ENCODE measurements around the gene MCMBP.
"Not testable (repeated sequence)": the region's sequence is repeated elsewhere in the genome, so short reads cannot be mapped to it uniquely, and the experiment has no call there.

MCMBP gene

GRCh38 chr10:119806334-119807130 is 66.1 kb downstream of the MCMBP start:
- Histone ChIP-seq H3K36me3 (ENCODE audit: insufficient read depth, low read length) (peaks cover 8% of the 10 kb centered on the region), H3K4me3 (ENCODE audit: low read length) (no peak overlapping the region), H3K27ac (ENCODE audit: low read depth, low read length) (no peak overlapping the region), H3K27me3 (ENCODE audit: insufficient read depth, low read length) (no peaks in the 10 kb centered on the region), H3K4me1 (ENCODE audit: insufficient read depth, low read length) (no peaks in the 10 kb centered on the region), H3K9me3 (ENCODE audit: insufficient read depth, low read depth, low read length) (no peaks in the 10 kb centered on the region), H3K9ac (ENCODE audit: low read depth, low read length) (no peak overlapping the region)
- WGBS, result 92% methylated on average over 11 of the region's 11 CpGs

DNA sequence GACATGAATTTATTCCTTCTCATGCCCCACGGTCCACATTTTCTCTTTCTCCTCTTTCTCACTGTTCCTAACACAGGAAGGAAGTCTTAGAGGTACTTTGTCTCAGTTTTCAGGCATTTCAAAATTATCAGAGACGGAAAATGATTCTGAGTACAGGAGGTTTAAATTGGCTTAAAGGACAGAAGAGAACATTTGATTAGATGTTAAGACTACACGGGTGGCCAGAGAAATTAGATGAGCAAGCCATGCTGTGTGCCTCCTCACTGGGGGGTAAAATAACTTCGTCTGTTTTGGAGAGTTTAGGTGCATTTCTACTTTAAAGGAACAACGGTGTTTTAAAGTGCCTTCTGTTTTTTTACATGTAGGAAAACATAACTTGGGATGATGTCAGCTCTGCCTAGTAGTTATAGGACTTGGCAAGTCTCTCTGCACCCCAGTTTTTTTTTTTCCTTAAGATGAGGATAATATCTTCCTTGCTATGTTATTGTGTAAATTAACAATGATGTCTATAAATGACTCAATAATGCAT is 66.9 kb downstream of the MCMBP start:
- H3K27ac ChIP-seq (ENCODE audit: low read depth, low read length), result no peak overlapping the region
- 90% methylated on average over 5 of the region's 5 CpGs for WGBS
- no peak overlapping the region for H3K4me3 ChIP-seq (ENCODE audit: low read length)
- H3K36me3 ChIP-seq (ENCODE audit: insufficient read depth, low read length), result peaks cover 5% of the 10 kb centered on the region; the same call in 1 of the 2 replicates
- H3K9me3 ChIP-seq (ENCODE audit: insufficient read depth, low read depth, low read length), result no peaks in the 10 kb centered on the region
- no peaks in the 10 kb centered on the region for H3K4me1 ChIP-seq (ENCODE audit: insufficient read depth, low read length)
- H3K27me3 ChIP-seq (ENCODE audit: insufficient read depth, low read length), result no peaks in the 10 kb centered on the region
- no peak overlapping the region for H3K9ac ChIP-seq (ENCODE audit: low read depth, low read length)

GRCh38 chr10:119803264-119803663 is 69.4 kb downstream of the MCMBP start:
- WGBS, result 100% methylated on average over 1 of the region's 1 CpG
- Histone ChIP-seq H3K9ac (ENCODE audit: low read depth, low read length) (no peak overlapping the region), H3K4me3 (ENCODE audit: low read length) (no peak overlapping the region), H3K4me1 (ENCODE audit: insufficient read depth, low read length) (no peaks in the 10 kb centered on the region), H3K9me3 (ENCODE audit: insufficient read depth, low read depth, low read length) (no peaks in the 10 kb centered on the region), H3K27ac (ENCODE audit: low read depth, low read length) (no peak overlapping the region), H3K36me3 (ENCODE audit: insufficient read depth, low read length) (peaks cover 5% of the 10 kb centered on the region; the same call in 1 of the 2 replicates), H3K27me3 (ENCODE audit: insufficient read depth, low read length) (no peaks in the 10 kb centered on the region)

GRCh38 chr10:119801998-119802538 is 70.6 kb downstream of the MCMBP start:
- Histone ChIP-seq H3K36me3 (ENCODE audit: insufficient read depth, low read length) (peaks cover 10% of the 10 kb centered on the region), H3K9me3 (ENCODE audit: insufficient read depth, low read depth, low read length) (no peaks in the 10 kb centered on the region), H3K27me3 (ENCODE audit: insufficient read depth, low read length) (no peaks in the 10 kb centered on the region), H3K27ac (ENCODE audit: low read depth, low read length) (no peak overlapping the region), H3K4me3 (ENCODE audit: low read length) (no peak overlapping the region), H3K4me1 (ENCODE audit: insufficient read depth, low read length) (no peaks in the 10 kb centered on the region), H3K9ac (ENCODE audit: low read depth, low read length) (no peak overlapping the region)
- 93% methylated on average over 6 of the region's 6 CpGs for WGBS

GRCh38 chr10:119801176-119801575 is 71.5 kb downstream of the MCMBP start:
- no peaks in the 10 kb centered on the region for H3K4me1 ChIP-seq (ENCODE audit: insufficient read depth, low read length)
- H3K27ac ChIP-seq (ENCODE audit: low read depth, low read length), result no peak overlapping the region
- H3K27me3 ChIP-seq (ENCODE audit: insufficient read depth, low read length), result no peaks in the 10 kb centered on the region
- H3K4me3 ChIP-seq (ENCODE audit: low read length), result no peak overlapping the region
- peaks cover 19% of the 10 kb centered on the region for H3K36me3 ChIP-seq (ENCODE audit: insufficient read depth, low read length)
- H3K9me3 ChIP-seq (ENCODE audit: insufficient read depth, low read depth, low read length), result no peaks in the 10 kb centered on the region
- WGBS, result 85% methylated on average over 1 of the region's 2 CpGs
- H3K9ac ChIP-seq (ENCODE audit: low read depth, low read length), result no peak overlapping the region

GRCh38 chr10:119796039-119796438 is 76.6 kb downstream of the MCMBP start:
- H3K36me3 ChIP-seq (ENCODE audit: insufficient read depth, low read length), result peaks cover 22% of the 10 kb centered on the region
- WGBS, result 93% methylated on average over 5 of the region's 6 CpGs
- H3K27ac ChIP-seq (ENCODE audit: low read depth, low read length), result no peak overlapping the region
- no peaks in the 10 kb centered on the region for H3K9me3 ChIP-seq (ENCODE audit: insufficient read depth, low read depth, low read length)
- H3K27me3 ChIP-seq (ENCODE audit: insufficient read depth, low read length), result no peaks in the 10 kb centered on the region
- no peak overlapping the region for H3K9ac ChIP-seq (ENCODE audit: low read depth, low read length)
- H3K4me3 ChIP-seq (ENCODE audit: low read length), result no peak overlapping the region
- no peaks in the 10 kb centered on the region for H3K4me1 ChIP-seq (ENCODE audit: insufficient read depth, low read length)

- H3K4me1 ChIP-seq (ENCODE audit: insufficient read depth, low read length); H3K4me3 ChIP-seq (ENCODE audit: low read length); H3K9ac ChIP-seq (ENCODE audit: low read depth, low read length); H3K9me3 ChIP-seq (ENCODE audit: insufficient read depth, low read depth, low read length); H3K27me3 ChIP-seq (ENCODE audit: insufficient read depth, low read length); H3K27ac ChIP-seq (ENCODE audit: low read depth, low read length): not testable (repeated sequence)
- peaks cover 22% of the 10 kb centered on the region for H3K36me3 ChIP-seq (ENCODE audit: insufficient read depth, low read length)
- WGBS, result 98% methylated on average over 27 of the region's 32 CpGs
These were observed 77.5 kb downstream of the MCMBP start for GRCh38 chr10:119795101-119795500.

- H3K4me1 ChIP-seq (ENCODE audit: insufficient read depth, low read length), result peaks cover 25% of the 10 kb centered on the region
- no peaks in the 10 kb centered on the region for H3K27me3 ChIP-seq (ENCODE audit: insufficient read depth, low read length)
- H3K36me3 ChIP-seq (ENCODE audit: insufficient read depth, low read length), result no peaks in the 10 kb centered on the region
- 56% methylated on average over 3 of the region's 5 CpGs for WGBS
- no peaks in the 10 kb centered on the region for H3K9me3 ChIP-seq (ENCODE audit: insufficient read depth, low read depth, low read length)
- H3K9ac ChIP-seq (ENCODE audit: low read depth, low read length), result peak overlapping the region; percentile 29
- peak overlapping the region; percentile 10 for H3K4me3 ChIP-seq (ENCODE audit: low read length)
- H3K27ac ChIP-seq (ENCODE audit: low read depth, low read length), result peak overlapping the region; percentile 86
These were observed 86.4 kb downstream of the MCMBP start for GRCh38 chr10:119786117-119786769.

- Histone ChIP-seq H3K36me3 (ENCODE audit: insufficient read depth, low read length) (no peaks in the 10 kb centered on the region), H3K9me3 (ENCODE audit: insufficient read depth, low read depth, low read length) (no peaks in the 10 kb centered on the region), H3K4me3 (ENCODE audit: low read length) (no peak overlapping the region), H3K4me1 (ENCODE audit: insufficient read depth, low read length) (peaks cover 25% of the 10 kb centered on the region), H3K9ac (ENCODE audit: low read depth, low read length) (no peak overlapping the region), H3K27ac (ENCODE audit: low read depth, low read length) (no peak overlapping the region), H3K27me3 (ENCODE audit: insufficient read depth, low read length) (no peaks in the 10 kb centered on the region)
- whole genome bisulfite sequencing, result 91% methylated on average over 6 of the region's 7 CpGs
These were observed 88.1 kb downstream of the MCMBP start for GRCh38 chr10:119784340-119785067.

DNA sequence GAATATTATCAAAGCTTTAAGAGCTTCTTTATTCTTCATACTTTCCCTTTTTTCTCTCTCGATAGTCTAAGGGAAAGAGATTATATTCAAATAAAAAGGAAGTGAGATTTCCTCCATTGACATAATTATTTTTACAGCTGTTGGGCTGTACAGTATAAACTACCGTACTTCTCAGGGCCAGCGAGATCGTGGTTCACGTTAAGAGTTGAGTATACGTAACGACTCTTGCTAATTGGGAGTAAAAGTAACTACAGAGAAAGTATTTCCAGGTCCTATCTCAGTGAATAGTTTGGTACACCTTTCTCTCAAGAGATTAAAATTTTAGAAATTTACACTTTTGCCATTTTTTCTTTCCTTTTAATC is 89.0 kb downstream of the MCMBP start:
- Histone ChIP-seq H3K4me3 (ENCODE audit: low read length) (no peak overlapping the region), H3K27me3 (ENCODE audit: insufficient read depth, low read length) (no peaks in the 10 kb centered on the region), H3K9me3 (ENCODE audit: insufficient read depth, low read depth, low read length) (no peaks in the 10 kb centered on the region), H3K27ac (ENCODE audit: low read depth, low read length) (no peak overlapping the region), H3K9ac (ENCODE audit: low read depth, low read length) (no peak overlapping the region), H3K36me3 (ENCODE audit: insufficient read depth, low read length) (no peaks in the 10 kb centered on the region), H3K4me1 (ENCODE audit: insufficient read depth, low read length) (peaks cover 25% of the 10 kb centered on the region)
- 98% methylated on average over 6 of the region's 7 CpGs for WGBS
